ENCODE data around the gene PTH1R.
A peak's percentile ranks its signal among the peaks of the same experiment; 100 is the strongest.
"Not testable (repeated sequence)": the region's sequence is repeated elsewhere in the genome, so short reads cannot be mapped to it uniquely, and the experiment has no call there.

PTH1R gene

DNA sequence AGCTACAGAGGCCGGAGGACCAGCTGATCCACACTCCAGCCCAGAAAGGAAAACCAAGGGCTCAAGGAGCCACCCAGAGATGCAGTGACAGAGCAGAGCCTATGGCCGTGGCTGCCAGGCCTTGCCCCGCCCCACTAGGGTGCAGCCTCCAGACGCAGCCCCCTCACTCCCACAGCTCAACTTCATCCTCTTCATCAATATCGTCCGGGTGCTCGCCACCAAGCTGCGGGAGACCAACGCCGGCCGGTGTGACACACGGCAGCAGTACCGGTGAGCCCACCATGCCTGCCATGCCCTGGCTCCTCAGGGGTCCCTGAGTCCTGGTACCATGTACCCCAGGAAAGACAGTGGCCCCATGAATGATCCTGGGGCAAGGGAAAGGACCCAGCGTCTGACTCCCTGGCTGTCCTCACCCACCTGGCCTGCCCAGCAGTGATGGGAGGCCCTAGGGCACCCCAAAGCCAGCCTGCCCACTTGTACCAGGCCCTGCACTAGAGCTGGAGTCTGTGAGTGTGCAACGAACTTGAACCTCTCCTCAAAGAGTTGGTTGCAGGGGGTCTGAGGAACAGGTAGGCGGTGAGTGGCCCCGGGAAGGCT is 24.2 kb downstream of the PTH1R start:
- no peak for DNase-seq

- no peak for DNase-seq
Observed at GRCh38 chr3:46902188-46902631, 24.7 kb downstream of the PTH1R start.

- DNase-seq = no peak
Observed at GRCh38 chr3:46903341-46904302, 26.1 kb downstream of the PTH1R start.

DNA sequence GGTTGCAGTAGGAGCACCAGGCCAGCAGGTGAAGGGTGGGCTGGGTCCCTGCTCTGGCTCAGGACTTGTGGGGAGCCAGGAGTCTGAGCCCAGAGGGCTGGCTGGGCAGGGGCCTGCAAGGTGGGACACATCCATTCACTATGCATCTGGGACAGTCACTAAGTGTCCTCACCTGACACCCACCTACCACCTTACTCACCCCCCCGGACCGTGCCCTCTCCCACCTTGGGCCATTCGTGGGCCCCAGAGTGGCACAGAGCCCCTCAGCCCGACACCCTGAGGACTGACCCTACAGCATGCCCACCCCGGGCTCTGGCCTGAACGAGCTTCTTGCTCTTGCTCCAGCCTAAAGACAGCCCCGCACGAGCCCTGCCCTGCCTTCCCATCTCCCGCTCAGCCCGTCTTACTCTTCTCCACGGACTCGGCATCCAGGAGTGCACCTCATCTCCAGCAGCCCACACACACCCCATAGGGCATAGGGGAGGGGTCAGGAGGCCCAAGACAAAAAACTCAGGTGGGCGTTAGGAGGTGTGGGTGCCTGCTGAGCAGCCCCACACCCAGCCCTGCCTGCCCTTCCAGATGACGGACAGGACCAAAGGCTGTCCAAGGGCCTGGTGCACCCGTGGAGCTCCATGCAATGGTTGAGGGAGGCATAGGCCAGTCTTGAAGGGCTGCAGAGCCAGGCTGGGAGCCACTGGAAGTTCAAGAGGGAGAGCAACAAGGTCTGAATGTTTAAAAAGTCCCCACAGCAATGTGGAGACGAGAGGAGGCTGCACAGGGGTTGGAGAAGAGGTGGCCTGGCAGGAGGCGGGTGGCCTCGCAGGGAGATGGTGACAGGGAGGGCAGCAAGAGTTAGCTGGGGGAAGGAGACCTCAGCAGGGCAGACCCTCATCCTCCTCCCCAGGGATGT is 27.0 kb downstream of the PTH1R start:
- DNase-seq = no peak

DNA sequence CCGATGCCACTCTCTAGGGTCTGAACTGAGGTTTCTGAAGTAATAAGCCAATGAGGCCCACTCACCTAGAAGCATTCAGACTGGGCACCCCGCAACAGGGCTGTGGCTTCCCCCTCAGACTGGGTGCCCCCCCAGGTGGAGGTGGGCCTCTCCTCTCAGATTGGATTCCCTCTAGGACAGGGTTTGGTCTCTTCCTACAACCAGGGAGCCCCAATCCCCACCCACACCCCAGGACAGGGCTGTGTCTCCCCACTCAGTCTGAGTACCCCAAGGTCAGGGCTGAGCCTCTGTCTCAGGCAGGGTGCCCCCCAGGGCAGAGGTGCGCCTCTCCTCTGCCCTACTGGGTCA is 27.7 kb downstream of the PTH1R start:
- DNase-seq = no peak

GRCh38 chr3:46905661-46906451 is 28.3 kb downstream of the PTH1R start:
- DNase-seq = no peak

DNA sequence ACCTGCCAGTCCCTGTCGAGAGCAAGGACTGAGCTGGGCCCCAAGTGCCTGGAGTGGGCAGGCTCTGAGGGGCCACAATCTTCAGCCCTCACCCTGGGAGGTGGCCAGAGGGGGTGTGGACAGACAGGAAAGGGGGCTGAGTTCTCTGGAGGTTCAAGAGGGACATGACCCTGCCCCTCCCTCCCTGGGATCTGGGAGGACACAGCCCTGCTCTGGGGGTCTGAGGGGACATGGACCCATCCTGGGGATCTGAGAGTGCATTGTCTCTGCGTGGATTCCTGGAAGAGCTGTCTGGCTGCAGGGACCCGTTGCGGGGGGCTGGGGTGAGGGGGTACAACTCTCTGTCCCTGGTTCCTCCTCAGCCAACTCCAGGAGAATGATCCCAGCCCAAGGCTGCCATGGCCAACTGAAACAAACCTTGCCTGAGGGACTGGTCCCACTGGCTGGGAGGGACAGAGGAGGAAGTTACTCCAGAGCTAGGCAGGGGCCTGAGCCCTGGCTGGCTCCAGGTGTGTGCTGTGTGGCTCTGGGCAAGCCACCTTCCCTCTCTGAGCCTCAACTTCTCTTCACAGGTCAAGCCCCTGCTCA is 29.0 kb downstream of the PTH1R start:
- DNase-seq = no peak

- no peak for DNase-seq
Observed at GRCh38 chr3:46907271-46907670, 29.8 kb downstream of the PTH1R start.

GRCh38 chr3:46907960-46908293 is 30.4 kb downstream of the PTH1R start:
- no peak for DNase-seq

DNA sequence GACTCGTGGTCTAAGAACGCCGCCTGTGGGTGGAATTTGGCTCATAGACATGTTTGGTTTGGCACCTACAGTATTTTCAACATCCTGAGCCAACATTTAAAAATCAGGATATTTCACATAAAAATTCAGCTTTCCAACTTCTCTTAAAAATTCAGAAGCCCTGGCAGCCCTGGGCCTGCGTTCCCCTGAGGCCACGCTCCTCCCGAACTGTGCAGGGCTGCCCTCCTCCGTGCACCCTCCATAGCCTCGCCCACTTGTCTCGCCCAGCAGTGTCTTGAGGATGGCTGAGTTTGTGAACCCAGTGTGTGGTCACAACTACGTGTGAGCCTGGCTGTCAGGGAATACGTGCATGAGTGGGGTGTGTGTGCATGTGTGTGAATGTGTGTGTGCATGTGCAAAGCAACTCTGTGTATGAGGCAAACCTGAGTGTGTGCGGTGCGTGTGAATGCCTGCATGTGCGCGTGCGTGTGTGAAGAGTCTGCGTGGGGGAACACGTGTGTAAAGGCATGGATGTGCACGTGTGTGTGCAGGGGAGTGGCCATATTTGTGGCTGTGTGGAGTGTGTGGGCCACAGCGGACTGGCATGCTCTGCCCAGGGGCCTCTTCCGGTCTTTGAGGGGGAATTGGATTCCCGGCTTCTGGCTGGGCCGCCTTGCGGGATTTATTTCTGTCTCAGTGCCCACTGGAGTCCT is 30.9 kb downstream of the PTH1R start:
- DNase-seq = peak in 1 of 2 experiments; percentile 5

DNA sequence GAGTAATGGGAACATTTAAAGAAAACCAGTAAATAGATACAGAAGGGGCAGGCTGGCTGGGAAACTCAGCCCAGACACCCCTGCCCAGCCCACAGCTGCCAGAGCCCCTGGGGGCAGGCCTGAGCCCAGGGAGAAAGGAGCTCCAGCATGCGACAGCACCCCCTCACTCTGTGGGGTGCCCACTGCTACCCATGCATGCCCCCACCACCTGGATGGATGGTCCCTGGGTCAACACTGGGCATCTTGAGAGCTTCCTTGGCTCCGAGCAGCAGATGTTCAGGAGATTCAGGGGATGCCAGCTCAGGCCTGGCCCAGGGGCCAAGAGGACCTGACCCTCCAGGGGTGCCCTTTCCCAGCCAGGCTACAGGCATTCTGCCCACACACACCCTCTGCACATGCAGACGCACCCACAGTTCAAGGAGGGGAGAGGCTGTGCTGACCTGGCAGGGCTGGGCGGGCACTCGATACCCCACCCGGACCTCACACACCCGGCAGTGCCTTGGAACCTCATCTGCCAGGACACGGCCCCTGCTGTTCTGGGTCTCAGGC is 31.5 kb downstream of the PTH1R start:
- DNase-seq = no peak

- peak; percentile 75 to 84 for DNase-seq
Observed at GRCh38 chr3:46909535-46910161, 32.1 kb downstream of the PTH1R start.

DNA sequence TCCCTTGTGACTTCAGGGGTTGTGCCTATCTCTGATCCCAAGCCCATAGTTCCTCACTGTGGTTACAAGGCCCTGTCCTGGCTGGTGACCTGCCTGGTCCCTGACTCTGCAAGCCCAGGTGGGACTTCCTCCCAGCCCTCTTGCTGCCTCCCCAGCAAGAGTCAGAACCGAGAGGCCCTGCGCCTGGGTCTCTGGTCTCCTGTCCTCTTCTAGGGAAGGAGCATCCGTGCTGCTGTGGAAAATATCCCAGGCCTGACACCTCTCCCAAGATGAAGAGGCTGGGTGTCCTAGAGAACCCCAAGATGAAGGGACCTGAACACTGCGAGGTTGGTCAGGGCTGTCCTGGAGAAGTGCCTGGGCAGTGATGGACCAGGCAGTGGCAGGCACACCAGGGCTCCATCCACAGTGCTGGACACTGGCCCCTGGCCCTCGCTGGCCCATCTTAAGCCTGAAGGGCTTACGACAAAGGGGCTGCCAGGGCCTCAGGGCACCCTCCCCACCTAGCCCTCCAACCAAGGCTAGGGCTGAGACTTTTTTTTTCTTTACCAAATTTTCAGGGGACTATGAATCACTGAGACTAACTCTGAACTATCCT is 32.7 kb downstream of the PTH1R start:
- no peak for DNase-seq

- DNase-seq = not testable (repeated sequence)
Observed at GRCh38 chr3:46910914-46911313, 33.4 kb downstream of the PTH1R start.

DNA sequence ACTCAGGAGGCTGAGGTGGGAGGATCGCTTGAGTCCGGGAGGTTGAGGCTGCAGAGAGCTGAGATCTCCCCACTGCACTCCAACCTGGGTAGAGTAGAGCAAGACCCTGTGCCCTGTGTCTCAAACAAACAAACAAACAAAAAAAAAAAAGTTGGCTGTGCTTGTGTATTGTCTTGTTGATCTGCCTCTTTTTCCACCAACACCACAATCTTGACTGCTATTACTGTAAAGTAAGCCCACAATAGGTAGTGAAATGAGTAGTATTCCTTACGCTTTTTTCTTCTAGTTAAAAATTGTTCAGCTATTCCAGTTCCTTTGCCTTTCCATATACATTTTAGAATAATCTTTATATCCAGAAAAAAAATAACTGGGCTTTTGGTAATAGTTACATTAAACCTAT is 35.5 kb downstream of the PTH1R start:
- DNase-seq = no peak

DNA sequence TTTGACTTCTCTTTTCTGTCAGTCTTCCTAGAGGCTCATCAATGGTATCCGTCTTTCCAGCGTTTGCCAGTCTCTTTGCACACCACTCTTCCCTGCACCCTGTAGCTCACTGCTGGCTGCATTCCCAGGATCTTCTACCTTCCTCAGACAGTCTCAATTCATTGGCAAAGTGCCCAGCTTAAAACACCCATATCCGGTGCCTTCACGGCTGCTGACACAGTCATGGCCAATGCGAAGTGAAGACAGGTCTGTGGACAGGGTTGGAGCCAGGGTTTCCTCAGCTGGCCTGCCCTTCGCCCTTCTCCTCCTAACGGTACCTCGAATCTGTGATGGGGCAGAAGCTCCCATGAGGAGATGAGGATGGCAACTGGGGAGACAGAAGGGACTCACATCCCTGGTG is 36.1 kb downstream of the PTH1R start:
- peak; percentile 86 to 92 for DNase-seq

DNA sequence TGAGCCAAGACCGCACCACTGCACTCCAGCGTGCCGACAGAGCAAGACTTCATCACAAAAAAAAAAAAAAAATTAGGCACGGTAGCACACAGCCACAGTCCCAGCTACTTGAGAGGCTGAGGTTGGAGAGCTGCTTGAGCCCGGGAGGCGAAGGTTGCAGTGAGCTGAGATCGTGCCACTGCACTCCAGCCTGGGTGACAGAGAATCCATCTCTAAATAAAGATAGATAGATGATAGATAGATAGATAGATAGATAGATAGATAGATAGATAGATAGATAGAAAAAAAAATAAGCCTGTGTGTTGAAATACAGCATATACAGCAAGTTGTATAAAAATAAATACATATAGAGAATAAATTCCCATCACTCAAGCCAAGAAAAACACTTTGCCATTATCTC is 37.3 kb downstream of the PTH1R start:
- DNase-seq = no peak

DNA sequence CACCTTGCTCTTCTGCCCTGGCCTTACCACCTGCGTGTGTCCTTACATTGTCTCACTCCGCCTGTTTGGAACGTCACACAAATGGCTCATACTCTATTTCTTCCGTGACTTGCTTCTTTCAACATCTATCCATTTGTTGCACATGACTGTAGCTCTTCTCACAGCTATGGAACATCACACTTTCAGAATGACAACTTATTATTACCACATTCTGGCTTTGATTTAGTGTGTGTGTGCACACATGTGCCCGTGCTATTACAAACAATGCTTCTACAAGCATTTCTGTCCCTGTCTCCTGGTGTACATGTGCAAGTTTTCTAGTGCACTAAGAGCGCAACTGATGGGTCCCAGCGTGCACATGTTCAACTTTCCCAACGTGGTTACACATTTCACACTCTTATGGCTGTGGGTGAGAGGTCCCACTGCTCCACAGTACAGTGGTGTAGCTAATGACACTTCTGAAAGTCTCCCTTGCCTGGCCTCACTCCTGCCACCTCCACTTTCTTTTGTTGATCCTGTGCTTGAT is 37.8 kb downstream of the PTH1R start:
- DNase-seq = no peak

- DNase-seq = no peak
Observed at GRCh38 chr3:46916278-46916677, 38.8 kb downstream of the PTH1R start.

- no peak for DNase-seq
Observed at GRCh38 chr3:46916799-46917198, 39.3 kb downstream of the PTH1R start.

Measured in SHP77 (cell line).